HFF-Myc (cell line): ENCODE data around the gene RFX4.

Experiments
- DNase-seq: peaks from one replicate; pipeline ENCODE4 v3.0.0-alpha.2; 2011; ENCODE audit warnings: low read depth; ENCODE audit errors: extremely low read depth
- H3K4me3 ChIP-seq: replicated peaks from 2 replicates; pipeline ENCODE4 v1.5.1; 2011; ENCODE audit warnings: low read depth, mild to moderate bottlenecking, control low read depth, low read length
- TF ChIP-seq, protein P1 (sequence below): IDR thresholded peaks from 2 replicates; pipeline ENCODE4 v1.5.1; 2012; ENCODE audit warnings: mild to moderate bottlenecking, low read depth, low read length, control low read depth; ENCODE audit errors: missing control alignments

RFX4 gene

DNA sequence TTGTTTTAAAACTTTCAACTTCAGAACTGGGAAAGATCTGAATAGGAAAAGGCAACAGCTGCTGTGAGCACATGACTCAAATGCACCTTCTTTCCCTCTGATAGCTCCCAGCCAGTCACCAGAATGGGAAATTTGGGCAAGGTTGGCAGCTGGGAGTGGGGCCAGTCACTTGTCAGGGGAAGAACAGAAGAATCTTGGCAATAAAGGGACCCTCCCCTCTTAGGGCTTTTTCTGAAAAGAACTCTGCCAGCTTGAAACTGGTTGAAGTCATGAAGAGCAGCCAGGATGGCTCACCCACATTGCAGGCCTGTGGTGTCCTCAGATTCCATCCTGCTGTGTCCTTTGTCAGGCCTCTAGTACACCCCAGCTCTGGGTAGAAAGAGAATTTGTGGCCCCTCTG, 181.4 kb downstream of the RFX4 start:
- no peak overlapping the region for H3K4me3 ChIP-seq
- TF ChIP-seq, protein P1, sequence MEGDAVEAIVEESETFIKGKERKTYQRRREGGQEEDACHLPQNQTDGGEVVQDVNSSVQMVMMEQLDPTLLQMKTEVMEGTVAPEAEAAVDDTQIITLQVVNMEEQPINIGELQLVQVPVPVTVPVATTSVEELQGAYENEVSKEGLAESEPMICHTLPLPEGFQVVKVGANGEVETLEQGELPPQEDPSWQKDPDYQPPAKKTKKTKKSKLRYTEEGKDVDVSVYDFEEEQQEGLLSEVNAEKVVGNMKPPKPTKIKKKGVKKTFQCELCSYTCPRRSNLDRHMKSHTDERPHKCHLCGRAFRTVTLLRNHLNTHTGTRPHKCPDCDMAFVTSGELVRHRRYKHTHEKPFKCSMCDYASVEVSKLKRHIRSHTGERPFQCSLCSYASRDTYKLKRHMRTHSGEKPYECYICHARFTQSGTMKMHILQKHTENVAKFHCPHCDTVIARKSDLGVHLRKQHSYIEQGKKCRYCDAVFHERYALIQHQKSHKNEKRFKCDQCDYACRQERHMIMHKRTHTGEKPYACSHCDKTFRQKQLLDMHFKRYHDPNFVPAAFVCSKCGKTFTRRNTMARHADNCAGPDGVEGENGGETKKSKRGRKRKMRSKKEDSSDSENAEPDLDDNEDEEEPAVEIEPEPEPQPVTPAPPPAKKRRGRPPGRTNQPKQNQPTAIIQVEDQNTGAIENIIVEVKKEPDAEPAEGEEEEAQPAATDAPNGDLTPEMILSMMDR = no peak
- no peak for DNase-seq

DNA sequence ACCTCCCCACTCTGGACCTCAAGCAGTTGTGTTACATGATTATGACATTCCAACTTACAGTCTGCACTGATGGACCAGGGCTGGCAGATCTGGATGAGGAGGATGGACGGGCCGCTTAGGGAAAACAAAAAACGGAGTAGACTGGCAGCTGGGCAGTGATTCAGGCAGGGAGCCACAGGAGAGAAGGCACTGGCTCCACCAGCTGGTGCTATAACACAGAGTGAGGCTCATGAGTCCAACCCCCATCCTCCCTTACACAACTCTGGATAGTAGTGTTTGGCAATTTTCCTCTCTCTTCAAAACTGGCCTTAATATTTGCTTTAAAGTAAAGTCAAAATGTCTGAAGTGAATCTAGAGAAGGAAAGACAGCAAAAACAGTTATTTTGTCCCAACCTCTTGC, 181.9 kb downstream of the RFX4 start:
- TF ChIP-seq, protein P1 = no peak
- no peak overlapping the region for H3K4me3 ChIP-seq
- DNase-seq = no peak

- H3K4me3 ChIP-seq = no peak overlapping the region
- no peak for DNase-seq
- TF ChIP-seq, protein P1 = no peak
Measured at GRCh38 chr12:106766393-106766826, 183.6 kb downstream of the RFX4 start.

GRCh38 chr12:106767206-106767605, 184.4 kb downstream of the RFX4 start:
- TF ChIP-seq, protein P1 = no peak
- no peak for DNase-seq
- H3K4me3 ChIP-seq = no peak overlapping the region

- no peak overlapping the region for H3K4me3 ChIP-seq
- no peak for DNase-seq
- TF ChIP-seq, protein P1 = no peak
Measured at GRCh38 chr12:106767954-106768822, 185.4 kb downstream of the RFX4 start.

- TF ChIP-seq, protein P1 = no peak
- DNase-seq = no peak
- H3K4me3 ChIP-seq = no peak overlapping the region
Measured at GRCh38 chr12:106769078-106769477, 186.3 kb downstream of the RFX4 start.
